Mucosa of gallbladder (tissue), 1 donor: Measurements from ENCODE around the gene STK25. TPM values are rescaled to one million over a fixed set of nuclear protein-coding genes. Genes with fewer than 3 reads are reported as not detected.
"Not testable (repeated sequence)": the region's sequence is repeated elsewhere in the genome, so short reads cannot be mapped to it uniquely, and the experiment has no call there.

ENCODE experiments used
- DNase-seq: peaks from one replicate; pipeline ENCODE4 v3.0.0-alpha.2; 2020; ENCODE audit warnings: low spot score
- total RNA-seq: library from RNA; stranded (reverse); gene quantifications from one replicate; pipeline ENCODE4 v1.2.1, GENCODE V29; 2021
- donor health status: DM: no; HTN: no; CAD: no.

The STK25 gene
- total RNA-seq, 1 donor from 2014 or later, result 158 TPM

- no peak for DNase-seq
These were observed 749 bp downstream of the STK25 start for GRCh38 chr2:241507430-241508239.

GRCh38 chr2:241506793-241507429, 1.5 kb downstream of the STK25 start:
- no peak for DNase-seq

- not testable (repeated sequence) for DNase-seq
These were observed 2.1 kb downstream of the STK25 start for GRCh38 chr2:241506317-241506716.

GRCh38 chr2:241505781-241506201, 2.6 kb downstream of the STK25 start:
- DNase-seq, result no peak

GRCh38 chr2:241505086-241505780, 3.2 kb downstream of the STK25 start:
- no peak for DNase-seq

- no peak for DNase-seq
These were observed 4.5 kb downstream of the STK25 start for GRCh38 chr2:241503776-241504392.

GRCh38 chr2:241502281-241502680, 6.1 kb downstream of the STK25 start:
- DNase-seq, result no peak

GRCh38 chr2:241501551-241501950, 6.8 kb downstream of the STK25 start:
- DNase-seq, result no peak

- DNase-seq, result no peak
These were observed 7.3 kb downstream of the STK25 start for GRCh38 chr2:241501099-241501541.

GRCh38 chr2:241500431-241500975, 7.9 kb downstream of the STK25 start:
- no peak for DNase-seq

- DNase-seq, result no peak
These were observed 8.4 kb downstream of the STK25 start for GRCh38 chr2:241500016-241500415.

GRCh38 chr2:241499146-241499965, 9.0 kb downstream of the STK25 start:
- DNase-seq, result no peak

- no peak for DNase-seq
These were observed 10.0 kb downstream of the STK25 start for GRCh38 chr2:241498115-241499070.

GRCh38 chr2:241496904-241497877, 11.2 kb downstream of the STK25 start:
- no peak for DNase-seq

GRCh38 chr2:241496003-241496707, 12.2 kb downstream of the STK25 start:
- no peak for DNase-seq

GRCh38 chr2:241495172-241496002, 13.0 kb downstream of the STK25 start:
- no peak for DNase-seq

GRCh38 chr2:241494311-241494908, 14.0 kb downstream of the STK25 start:
- DNase-seq, result no peak
